Measurements from ENCODE around the gene FAM124B. TPM values are rescaled to one million over a fixed set of nuclear protein-coding genes. Genes with fewer than 3 reads are reported as not detected.

Gene FAM124B, protein sequence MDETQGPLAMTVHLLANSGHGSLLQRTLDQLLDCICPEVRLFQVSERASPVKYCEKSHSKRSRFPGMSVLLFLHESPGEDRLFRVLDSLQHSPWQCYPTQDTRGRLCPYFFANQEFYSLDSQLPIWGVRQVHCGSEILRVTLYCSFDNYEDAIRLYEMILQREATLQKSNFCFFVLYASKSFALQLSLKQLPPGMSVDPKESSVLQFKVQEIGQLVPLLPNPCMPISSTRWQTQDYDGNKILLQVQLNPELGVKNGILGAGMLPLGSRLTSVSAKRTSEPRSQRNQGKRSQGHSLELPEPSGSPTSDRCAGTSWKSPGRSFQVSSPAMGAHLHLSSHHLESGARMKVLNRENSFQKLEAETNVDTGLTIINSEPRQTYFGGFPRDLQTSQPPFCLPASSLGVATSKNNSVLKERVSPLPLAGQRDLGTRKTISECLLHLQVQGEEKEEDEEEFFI
- total RNA-seq (2014; rRNA removed; shearing (Covaris generic)): 0.13 TPM in 1 of 2 replicates, not detected in the other
- 0.04 TPM in 1 of 2 replicates, not detected in the other for polyA plus RNA-seq (2015; cell fraction: cytosol; rRNA removed)
- polyA plus RNA-seq (2015; cell fraction: nucleus; rRNA removed): not detected in 2 replicates

- no peak for DNase-seq (ENCODE audit: low read depth, low spot score)
- in situ Hi-C loops (cut with HindIII; ENCODE audit: low pct_unique_long_range_greater_than_20kb, low sequenced_read_pairs): no loop called here
Measured at GRCh38 chr2:224401641-224402342, at the start of gene FAM124B. TSS of gene FAM124B (minus strand) at chr2:224402107. CDS start at chr2:224401768, 339 bp downstream.

DNA sequence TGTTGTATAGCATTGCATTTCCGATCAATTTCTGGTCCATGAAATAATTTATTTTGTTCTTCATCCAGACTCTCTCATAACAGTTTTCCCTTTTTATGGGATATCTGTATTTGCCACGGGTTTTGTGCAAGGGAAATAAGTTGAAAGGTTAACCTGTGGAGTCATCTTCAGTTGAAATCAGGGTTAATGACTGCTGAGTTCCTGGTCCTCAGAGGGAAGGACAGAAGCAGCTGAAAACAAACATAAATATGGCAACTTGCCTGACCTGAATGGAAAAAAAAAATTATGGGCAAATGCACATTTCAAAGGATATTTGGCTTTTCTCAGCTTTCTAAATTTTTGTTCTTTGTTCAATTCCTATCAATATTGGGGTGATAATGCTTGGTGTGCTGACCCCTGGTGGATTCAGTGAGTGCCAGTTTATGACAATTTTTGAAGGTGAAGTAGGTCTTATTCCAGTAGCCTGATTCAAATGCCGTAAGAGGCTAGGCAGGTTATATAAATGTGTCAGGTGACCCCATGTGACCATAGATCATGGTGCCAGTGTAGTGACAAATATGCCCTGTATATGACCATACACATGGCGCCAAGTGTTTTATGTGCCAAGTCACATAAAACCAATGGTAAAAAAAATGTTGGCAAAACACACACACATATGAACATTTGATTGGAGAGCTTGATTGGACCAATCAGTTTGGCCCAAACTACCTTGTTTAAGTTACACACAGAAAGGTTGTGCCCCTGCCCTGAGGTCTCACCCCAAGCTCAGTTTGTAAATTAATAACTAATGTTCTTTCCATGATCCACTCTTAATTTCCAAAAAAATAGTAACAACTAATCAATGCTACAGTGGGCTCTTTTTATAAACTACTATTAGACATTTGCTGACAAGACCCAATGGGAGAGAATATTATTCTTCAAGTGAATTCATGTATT, 47.6 kb upstream of the FAM124B start:
- in situ Hi-C loops (cut with HindIII; ENCODE audit: low pct_unique_long_range_greater_than_20kb, low sequenced_read_pairs): no loop called here
- DNase-seq (ENCODE audit: low read depth, low spot score): peak; percentile 56

GRCh38 chr2:224448236-224448635, 46.3 kb upstream of the FAM124B start:
- in situ Hi-C loops (cut with HindIII; ENCODE audit: low pct_unique_long_range_greater_than_20kb, low sequenced_read_pairs): no loop called here
- DNase-seq (ENCODE audit: low read depth, low spot score): no peak

DNA sequence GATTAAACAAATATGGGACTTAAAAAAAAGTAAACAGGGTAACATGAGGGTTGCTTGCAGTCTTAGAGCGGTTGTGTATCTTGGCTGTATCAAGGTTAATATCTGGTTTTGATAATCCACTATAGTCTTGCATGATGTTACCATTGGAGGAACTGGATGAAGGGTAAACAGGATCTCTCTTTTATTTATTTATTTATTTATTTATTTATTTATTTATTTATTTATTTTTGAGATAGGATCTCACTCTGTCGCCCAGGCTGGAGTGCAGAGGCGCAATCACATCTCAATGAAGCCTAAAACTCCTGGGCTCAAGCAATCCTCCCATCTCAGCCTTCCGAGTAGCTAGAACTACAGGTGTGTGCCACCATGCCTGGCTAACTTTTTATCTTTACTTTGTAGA, 42.9 kb upstream of the FAM124B start:
- DNase-seq (ENCODE audit: low read depth, low spot score): no peak
- in situ Hi-C loops (cut with HindIII; ENCODE audit: low pct_unique_long_range_greater_than_20kb, low sequenced_read_pairs): no loop called here

DNA sequence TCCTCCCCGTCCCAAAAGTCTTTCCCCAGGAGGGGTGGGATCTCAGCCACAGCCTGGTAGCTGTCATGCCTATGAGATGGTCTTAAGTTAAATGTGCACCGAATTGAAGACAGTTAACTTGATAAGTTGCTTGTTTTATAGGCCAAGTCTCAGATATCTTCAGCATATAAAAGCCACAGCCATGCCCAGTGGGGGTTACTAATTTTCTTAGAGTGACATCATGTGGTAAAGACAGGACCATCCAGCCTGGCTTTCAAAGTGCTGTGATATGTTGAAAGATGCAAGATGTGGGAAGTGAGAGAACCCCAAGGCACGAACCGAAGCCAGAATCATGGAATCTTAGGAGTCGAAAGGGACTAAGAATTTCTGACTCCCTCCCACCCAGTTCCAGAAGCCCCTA, 42.1 kb upstream of the FAM124B start:
- in situ Hi-C loops (cut with HindIII; ENCODE audit: low pct_unique_long_range_greater_than_20kb, low sequenced_read_pairs): no loop called here
- no peak for DNase-seq (ENCODE audit: low read depth, low spot score)

GRCh38 chr2:224442071-224442967, 40.4 kb upstream of the FAM124B start:
- DNase-seq (ENCODE audit: low read depth, low spot score): no peak
- in situ Hi-C loops (cut with HindIII; ENCODE audit: low pct_unique_long_range_greater_than_20kb, low sequenced_read_pairs): no loop called here

- in situ Hi-C loops (cut with HindIII; ENCODE audit: low pct_unique_long_range_greater_than_20kb, low sequenced_read_pairs): no loop called here
- peak; percentile 37 for DNase-seq (ENCODE audit: low read depth, low spot score)
Measured at GRCh38 chr2:224440988-224441387, 39.1 kb upstream of the FAM124B start.

- no peak for DNase-seq (ENCODE audit: low read depth, low spot score)
- in situ Hi-C loops (cut with HindIII; ENCODE audit: low pct_unique_long_range_greater_than_20kb, low sequenced_read_pairs): no loop called here
Measured at GRCh38 chr2:224438726-224439125, 36.8 kb upstream of the FAM124B start.

GRCh38 chr2:224436634-224437033, 34.7 kb upstream of the FAM124B start:
- no peak for DNase-seq (ENCODE audit: low read depth, low spot score)
- in situ Hi-C loops (cut with HindIII; ENCODE audit: low pct_unique_long_range_greater_than_20kb, low sequenced_read_pairs): no loop called here

DNA sequence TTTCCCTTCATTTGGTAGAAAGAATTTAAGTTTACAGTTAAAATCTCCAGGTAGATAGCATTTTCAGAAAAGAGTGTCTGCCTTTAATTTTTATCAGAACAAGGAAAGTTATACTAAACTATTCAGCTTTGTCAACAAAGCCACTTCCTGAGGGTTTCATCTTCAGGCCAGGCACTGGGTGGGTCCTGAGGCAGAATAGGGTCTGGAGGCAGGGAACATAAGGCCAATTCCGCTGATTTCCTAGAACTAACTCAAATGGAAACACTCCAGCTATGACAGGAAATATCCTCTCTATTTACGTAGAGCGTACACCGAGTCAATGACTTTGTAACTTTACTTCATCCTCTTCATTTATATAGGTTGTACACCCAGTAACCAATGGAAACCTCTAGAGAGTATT, 32.7 kb upstream of the FAM124B start:
- in situ Hi-C loops (cut with HindIII; ENCODE audit: low pct_unique_long_range_greater_than_20kb, low sequenced_read_pairs): no loop called here
- DNase-seq (ENCODE audit: low read depth, low spot score): no peak

DNA sequence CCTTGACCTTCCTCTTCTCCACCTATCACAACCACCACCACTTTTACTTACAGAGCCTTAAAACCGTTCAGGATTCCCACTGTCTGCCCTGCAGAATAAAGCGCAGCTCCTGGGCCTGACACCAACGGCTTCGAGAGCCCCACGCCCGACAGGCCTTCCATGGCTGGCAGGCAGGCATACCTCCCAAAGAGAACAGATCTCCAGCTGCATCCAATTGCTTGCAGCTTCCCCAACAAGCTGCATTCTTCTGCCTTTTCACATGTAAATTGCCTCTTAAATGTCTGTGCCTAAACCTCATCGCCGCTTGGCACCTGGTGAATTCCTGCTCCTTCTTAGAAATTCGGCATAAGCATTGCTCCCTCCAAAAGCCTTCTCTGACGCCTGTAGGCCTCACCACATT, 31.5 kb upstream of the FAM124B start:
- in situ Hi-C loops (cut with HindIII; ENCODE audit: low pct_unique_long_range_greater_than_20kb, low sequenced_read_pairs): no loop called here
- no peak for DNase-seq (ENCODE audit: low read depth, low spot score)

DNA sequence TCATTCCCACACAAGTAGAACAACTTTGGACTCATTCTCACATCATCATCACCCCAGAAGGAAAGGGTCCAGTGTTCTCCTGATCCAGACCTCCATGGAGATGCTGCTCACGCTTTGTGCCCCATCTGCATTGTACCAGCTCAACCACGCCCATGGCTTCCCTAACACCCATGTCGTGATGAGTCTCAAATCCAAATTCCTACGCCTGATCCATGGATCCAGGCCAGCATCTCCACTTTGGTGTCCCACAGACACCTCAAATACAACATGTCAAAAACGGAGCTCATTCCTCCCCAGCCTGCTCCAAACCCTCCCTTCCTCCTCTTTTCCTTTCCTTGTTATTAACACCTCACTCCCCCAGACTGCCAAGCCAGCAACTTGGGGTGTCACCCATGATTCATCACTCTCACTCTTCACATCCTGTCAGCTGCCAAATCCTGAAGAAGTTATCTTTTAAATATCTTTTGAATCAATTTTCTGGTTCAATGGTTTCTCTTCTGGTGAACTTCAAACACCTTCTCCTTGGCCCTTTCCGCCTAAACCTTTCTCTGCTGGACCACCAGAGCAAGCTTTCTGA, 30.2 kb upstream of the FAM124B start:
- in situ Hi-C loops (cut with HindIII; ENCODE audit: low pct_unique_long_range_greater_than_20kb, low sequenced_read_pairs): no loop called here
- no peak for DNase-seq (ENCODE audit: low read depth, low spot score)

DNA sequence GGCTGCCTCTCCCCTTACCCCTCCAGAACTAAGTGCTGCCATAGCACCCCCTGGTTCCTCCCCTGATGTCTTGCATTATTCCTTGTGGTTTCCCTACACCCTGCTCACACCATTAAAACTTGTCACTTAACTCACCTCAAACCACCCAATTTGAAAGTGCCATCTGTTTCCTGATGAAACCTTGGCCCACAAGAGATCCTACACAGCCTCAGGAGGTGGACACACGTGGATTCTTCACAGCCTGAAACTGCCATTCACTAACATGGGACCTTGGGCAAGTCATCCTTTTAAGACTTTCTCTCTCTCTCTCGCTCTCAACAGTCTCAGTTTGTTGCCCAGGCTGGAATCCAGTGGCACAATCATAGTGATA, 27.5 kb upstream of the FAM124B start:
- DNase-seq (ENCODE audit: low read depth, low spot score): no peak

DNA sequence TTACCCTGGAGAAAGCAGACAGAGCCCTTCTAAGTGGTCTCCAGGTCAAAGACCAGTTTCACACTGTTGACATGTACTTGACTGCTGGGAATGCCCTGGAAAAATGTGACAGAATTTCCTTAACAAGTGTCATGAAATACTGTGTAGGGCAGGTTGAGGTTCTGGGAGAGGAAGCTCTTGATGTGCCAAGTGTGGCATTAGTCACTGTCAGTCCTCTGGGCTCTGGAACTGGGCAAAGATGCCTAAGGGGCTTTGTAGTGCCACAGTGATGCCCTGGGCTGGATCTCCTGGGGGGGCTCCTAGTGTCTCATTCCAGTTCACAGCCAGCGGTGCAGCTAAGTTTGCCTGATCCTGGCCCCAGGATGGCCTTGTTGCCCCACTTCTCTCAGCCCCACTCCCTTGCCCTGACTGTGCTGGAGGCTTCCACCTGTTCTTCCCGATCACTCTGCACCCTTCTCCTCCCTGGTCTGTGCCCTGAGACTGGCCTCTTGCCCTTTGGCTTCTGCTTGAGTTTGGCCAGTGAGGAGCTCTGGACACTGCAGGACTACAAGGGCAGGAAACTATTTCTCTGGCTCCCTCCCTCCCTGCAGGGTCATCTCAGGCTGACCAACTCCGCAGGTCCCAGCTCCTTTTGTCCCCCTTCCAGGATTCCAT, 27.0 kb upstream of the FAM124B start:
- in situ Hi-C loops (cut with HindIII; ENCODE audit: low pct_unique_long_range_greater_than_20kb, low sequenced_read_pairs): no loop called here
- DNase-seq (ENCODE audit: low read depth, low spot score): no peak

More for the DNA sequence above, 27.5 kb upstream of the FAM124B start:
- in situ Hi-C loops (cut with HindIII; ENCODE audit: low pct_unique_long_range_greater_than_20kb, low sequenced_read_pairs): no loop called here

DNA sequence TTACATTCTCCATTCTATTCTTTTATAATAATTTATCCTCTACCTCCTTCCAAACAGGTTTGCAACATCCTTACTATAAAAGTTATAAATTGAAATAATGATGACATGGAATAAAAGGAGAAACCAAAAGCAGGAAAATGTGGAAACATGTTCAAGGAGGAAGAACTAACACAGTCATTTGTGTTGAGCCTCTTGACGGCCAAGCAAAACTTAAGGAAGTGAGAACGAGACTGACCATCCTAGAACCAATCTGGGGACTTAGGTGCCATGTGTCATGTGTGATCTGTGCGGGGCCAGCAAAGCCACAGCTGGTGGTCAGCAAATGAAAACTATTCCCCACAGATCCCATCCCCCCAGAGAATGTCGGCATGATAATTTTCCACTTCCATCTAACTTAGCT, 25.6 kb upstream of the FAM124B start:
- in situ Hi-C loops (cut with HindIII; ENCODE audit: low pct_unique_long_range_greater_than_20kb, low sequenced_read_pairs): no loop called here
- no peak for DNase-seq (ENCODE audit: low read depth, low spot score)

- no peak for DNase-seq (ENCODE audit: low read depth, low spot score)
- in situ Hi-C loops (cut with HindIII; ENCODE audit: low pct_unique_long_range_greater_than_20kb, low sequenced_read_pairs): no loop called here
Measured at GRCh38 chr2:224426656-224427055, 24.7 kb upstream of the FAM124B start.

Data from SK-MEL-5 (cell line).